Measurements from ENCODE around the gene C1QTNF2.

The C1QTNF2 gene

DNA sequence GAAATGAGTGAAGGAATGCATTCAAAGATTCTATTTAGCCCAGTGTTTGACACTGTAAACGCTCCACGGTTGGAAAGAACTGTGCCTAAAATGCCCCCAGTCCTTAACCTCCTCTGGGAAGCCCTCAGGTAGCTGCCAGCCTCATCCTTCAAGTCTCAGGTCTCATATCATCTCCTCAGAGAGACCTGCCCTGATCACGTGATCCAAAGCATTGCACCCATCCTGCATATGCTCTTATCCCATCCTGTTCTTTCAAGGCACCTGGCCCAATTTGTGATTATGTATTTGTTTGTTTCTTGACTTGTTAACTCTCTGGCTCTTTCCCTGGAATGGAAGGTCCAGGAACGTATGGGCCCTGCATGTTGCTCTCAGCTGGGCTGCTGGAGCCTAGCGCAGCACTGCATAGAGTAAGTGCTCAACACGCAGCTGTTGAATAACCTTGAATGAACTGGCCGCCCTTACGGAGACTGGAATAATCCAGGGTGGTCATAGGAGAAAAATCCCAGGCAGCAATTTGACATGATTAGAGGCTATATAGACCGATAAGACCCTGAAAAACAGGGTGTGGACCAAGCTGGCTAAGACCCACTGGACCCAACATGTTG lies 8.7 kb downstream of the C1QTNF2 start:
- Histone ChIP-seq H3K9me3 (no peaks in the 10 kb centered on the region), H3K4me1 (no peaks in the 10 kb centered on the region), H3K36me3 (replicated peaks) (no peaks in the 10 kb centered on the region), H3K4me3 (no peak overlapping the region), H3K27me3 (ENCODE audit: low read depth) (no peaks in the 10 kb centered on the region)
- no peak for DNase-seq (ENCODE audit: low spot score in 2 of 2)
- in situ Hi-C loops (cut with MboI; ENCODE audit: low sequenced_read_pairs) = no loop called here

DNA sequence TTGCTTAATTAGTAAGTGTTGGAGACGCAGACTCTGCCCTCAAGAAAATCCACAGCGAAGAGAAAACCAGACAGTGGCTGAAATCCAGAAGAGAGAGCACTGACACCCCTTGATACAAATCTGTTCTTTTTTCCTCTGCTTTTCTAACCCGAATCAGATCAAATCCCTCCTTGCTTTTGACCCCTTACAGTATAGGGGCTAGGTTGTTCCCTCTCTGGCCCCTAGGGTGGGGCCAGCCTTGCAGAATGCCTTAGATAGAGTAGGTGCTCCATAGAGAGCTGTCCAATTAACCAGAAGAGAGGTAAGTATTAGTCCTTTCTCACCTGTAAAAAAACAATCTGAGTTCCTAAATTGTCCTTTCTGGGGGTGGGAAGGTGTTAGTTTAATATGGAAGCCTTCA lies 10.1 kb downstream of the C1QTNF2 start:
- H3K4me3 ChIP-seq = no peak overlapping the region
- no peaks in the 10 kb centered on the region for H3K36me3 ChIP-seq (replicated peaks)
- H3K9me3 ChIP-seq = no peaks in the 10 kb centered on the region
- H3K27me3 ChIP-seq (ENCODE audit: low read depth) = no peaks in the 10 kb centered on the region
- in situ Hi-C loops (cut with MboI; ENCODE audit: low sequenced_read_pairs) = no loop called here
- DNase-seq (ENCODE audit: low spot score in 2 of 2) = no peak
- no peaks in the 10 kb centered on the region for H3K4me1 ChIP-seq

DNA sequence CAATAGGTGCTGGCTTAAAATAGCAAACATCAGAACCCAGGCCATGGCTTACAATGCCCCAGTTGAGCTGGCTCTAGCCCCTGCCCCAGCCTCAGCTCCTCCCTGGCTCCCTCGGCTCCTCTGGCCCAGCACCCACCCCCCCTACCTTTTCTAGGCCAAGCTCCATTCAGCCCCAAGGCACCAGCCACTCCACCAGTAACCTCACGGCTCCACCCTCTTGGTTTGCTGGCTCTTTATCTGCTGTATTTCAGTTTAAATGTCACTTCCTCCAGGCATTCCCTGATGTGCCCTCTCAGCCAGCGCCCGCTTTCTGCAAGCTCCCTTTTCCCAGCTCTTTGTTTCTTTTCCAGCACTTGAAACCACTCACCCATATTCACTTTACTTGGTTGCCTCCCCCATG lies 10.6 kb downstream of the C1QTNF2 start:
- in situ Hi-C loops (cut with MboI; ENCODE audit: low sequenced_read_pairs) = no loop called here
- no peaks in the 10 kb centered on the region for H3K36me3 ChIP-seq (replicated peaks)
- DNase-seq (ENCODE audit: low spot score in 2 of 2) = no peak
- no peaks in the 10 kb centered on the region for H3K27me3 ChIP-seq (ENCODE audit: low read depth)
- H3K9me3 ChIP-seq = no peaks in the 10 kb centered on the region
- no peaks in the 10 kb centered on the region for H3K4me1 ChIP-seq
- H3K4me3 ChIP-seq = no peak overlapping the region

DNA sequence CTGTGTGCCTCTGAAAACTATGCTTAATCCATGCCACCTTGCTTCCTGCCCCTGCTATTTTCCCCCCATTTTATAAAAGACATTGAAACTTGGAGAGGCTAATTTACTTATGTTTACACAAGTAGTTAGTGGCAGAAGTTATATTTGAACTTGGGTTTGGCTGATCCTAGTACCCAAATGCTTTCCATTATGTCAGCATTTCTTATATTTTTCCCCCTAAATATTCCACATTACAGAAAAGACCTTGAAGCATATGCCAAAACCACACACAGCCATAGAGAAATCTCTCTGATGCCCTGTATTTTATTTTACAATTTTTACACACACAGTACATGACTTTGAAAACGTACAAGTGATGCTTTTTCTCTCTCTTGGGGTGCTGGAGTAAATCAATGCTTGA lies 11.2 kb downstream of the C1QTNF2 start:
- H3K36me3 ChIP-seq (replicated peaks) = no peaks in the 10 kb centered on the region
- H3K27me3 ChIP-seq (ENCODE audit: low read depth) = no peaks in the 10 kb centered on the region
- H3K4me3 ChIP-seq = no peak overlapping the region
- no peaks in the 10 kb centered on the region for H3K4me1 ChIP-seq
- no peaks in the 10 kb centered on the region for H3K9me3 ChIP-seq
- in situ Hi-C loops (cut with MboI; ENCODE audit: low sequenced_read_pairs) = no loop called here
- no peak for DNase-seq (ENCODE audit: low spot score in 2 of 2)

DNA sequence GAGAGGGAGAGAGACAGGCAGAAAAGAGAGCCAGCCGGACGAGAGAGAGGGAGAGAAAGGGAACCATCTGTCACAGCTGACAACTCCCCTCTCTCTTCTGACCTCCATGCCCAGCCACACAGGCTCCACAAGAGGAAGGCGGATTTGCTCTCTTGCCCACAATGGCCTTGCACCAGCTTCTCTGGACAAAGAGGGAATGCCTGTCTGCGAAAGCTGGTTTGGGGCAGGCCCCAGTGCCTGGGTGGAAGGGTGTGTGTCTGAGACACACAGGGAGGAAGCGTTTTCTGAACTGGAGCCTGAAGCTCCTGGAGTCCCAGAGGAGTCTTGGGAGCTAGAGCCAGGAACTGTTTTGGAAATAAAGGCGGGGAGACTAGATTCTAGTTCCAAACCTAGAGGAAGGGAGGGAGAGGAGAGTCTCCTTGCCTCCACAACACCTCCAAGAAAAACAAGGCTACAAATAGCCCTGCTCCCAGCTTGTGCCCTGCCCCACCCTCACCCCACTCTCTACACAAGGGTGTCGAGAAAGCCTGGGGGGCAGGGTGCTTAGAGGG lies 12.5 kb downstream of the C1QTNF2 start:
- in situ Hi-C loops (cut with MboI; ENCODE audit: low sequenced_read_pairs) = no loop called here
- no peak for DNase-seq (ENCODE audit: low spot score in 2 of 2)
- H3K9me3 ChIP-seq = no peaks in the 10 kb centered on the region
- no peaks in the 10 kb centered on the region for H3K36me3 ChIP-seq (replicated peaks)
- H3K27me3 ChIP-seq (ENCODE audit: low read depth) = no peaks in the 10 kb centered on the region
- H3K4me1 ChIP-seq = no peaks in the 10 kb centered on the region
- H3K4me3 ChIP-seq = no peak overlapping the region

DNA sequence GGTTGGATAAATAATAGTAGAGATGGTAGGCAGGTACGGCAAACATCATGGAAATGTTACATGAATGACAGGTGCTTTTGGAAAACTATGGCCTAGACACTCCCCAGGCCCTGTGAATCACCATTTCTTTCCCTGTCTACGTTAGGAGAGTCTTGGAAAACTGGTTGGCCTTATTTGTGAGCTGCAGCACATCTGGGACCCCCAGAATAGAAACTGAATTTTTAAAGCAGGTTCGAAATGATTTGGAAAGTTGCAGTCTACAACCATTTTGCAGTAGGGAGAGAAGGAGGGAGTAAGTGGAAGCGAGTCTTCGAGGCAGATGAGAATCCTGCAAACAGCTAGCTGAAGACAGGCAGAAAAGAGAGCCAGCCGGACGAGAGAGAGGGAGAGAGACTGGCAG lies 13.0 kb downstream of the C1QTNF2 start:
- Histone ChIP-seq H3K4me3 (no peak overlapping the region), H3K9me3 (no peaks in the 10 kb centered on the region), H3K27me3 (ENCODE audit: low read depth) (no peaks in the 10 kb centered on the region), H3K36me3 (replicated peaks) (no peaks in the 10 kb centered on the region), H3K4me1 (no peaks in the 10 kb centered on the region)
- DNase-seq (ENCODE audit: low spot score in 2 of 2) = no peak
- in situ Hi-C loops (cut with MboI; ENCODE audit: low sequenced_read_pairs) = no loop called here

DNA sequence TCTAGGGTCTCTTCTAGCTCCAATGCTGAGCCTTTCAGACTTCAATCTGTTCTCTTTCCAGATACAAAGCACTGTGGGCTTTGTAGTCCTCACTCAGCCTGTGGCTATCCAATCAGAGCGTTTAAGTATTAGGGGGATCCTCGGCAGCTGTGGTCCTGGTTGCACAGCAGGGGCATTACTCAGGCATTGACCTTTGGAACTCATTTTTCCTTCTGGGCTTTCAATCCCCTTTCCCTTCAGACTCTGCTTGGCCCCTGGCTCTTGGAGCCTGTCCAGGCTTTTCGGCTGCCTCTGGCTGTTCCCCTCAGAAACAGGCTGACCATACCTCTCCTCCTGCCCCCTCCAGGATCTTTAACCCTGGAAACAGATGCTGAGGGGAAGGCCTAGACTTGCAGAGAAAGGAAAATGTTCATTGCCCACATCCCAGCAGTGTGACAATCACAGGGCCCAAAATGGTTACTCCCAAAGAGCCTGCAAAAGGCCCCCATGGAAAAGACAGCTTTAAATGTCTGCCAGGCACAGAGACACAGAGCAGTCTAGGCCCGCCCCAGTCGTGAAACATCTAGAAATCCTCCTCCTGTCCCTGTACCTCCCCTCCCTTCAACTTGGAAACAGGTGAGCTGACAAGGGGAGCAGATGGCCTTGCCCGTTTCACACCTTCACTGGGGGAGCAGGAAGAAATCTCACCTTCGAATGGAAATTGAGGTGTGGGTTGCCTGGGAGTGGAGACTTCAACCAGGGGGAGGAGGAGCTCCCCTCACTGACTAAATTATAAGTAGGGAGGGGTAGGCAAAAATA lies 13.7 kb downstream of the C1QTNF2 start:
- Histone ChIP-seq H3K27me3 (ENCODE audit: low read depth) (no peaks in the 10 kb centered on the region), H3K4me3 (no peak overlapping the region), H3K9me3 (no peaks in the 10 kb centered on the region), H3K36me3 (replicated peaks) (no peaks in the 10 kb centered on the region), H3K4me1 (no peaks in the 10 kb centered on the region)
- in situ Hi-C loops (cut with MboI; ENCODE audit: low sequenced_read_pairs) = no loop called here
- DNase-seq (ENCODE audit: low spot score in 2 of 2) = no peak

DNA sequence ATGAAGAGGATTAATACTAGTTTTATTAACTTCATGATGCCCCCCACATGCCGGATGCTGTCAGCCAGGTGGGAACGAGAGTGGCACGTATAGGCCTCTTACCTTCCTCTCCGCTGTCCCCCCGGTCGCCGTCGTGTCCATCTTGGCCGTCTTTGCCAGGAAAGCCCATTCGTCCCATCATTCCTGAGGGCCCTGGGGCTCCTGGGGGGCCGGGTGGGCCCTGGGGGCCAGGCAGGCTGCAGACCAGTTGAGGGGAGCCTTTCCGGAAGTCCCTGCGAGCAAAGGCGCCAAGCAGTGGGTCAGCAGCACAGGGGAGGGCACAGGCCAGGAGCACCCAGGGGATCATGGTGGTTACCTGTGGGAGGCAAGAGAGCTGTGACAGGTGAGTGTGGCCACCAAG lies 15.8 kb downstream of the C1QTNF2 start:
- in situ Hi-C loops (cut with MboI; ENCODE audit: low sequenced_read_pairs) = no loop called here

DNA sequence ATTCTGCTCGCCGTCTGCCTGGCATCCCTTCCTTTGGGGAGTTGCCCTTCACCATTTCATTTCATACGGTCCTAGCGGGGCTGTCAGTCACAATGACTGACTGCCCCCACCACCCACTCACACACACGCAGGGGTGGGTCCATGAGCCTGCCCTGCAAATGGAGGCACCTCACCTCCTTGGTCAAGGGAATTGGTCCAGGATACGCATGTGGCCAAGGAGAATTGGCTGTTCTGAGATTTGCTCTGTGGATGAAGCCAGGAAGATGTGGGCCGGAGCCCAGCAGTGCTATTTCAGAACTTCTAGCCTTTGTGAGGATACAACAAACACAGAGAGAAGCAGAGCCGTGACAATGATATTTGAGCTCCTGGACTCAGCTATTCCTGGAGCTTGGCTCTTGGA lies 17.0 kb downstream of the C1QTNF2 start:
- Histone ChIP-seq H3K36me3 (replicated peaks) (no peaks in the 10 kb centered on the region), H3K4me3 (no peak overlapping the region), H3K4me1 (no peaks in the 10 kb centered on the region), H3K9me3 (no peaks in the 10 kb centered on the region), H3K27me3 (ENCODE audit: low read depth) (no peaks in the 10 kb centered on the region)
- in situ Hi-C loops (cut with MboI; ENCODE audit: low sequenced_read_pairs) = no loop called here
- DNase-seq (ENCODE audit: low spot score in 2 of 2) = no peak

More for the DNA sequence above, 15.8 kb downstream of the C1QTNF2 start:
- no peaks in the 10 kb centered on the region for H3K9me3 ChIP-seq
- DNase-seq (ENCODE audit: low spot score in 2 of 2) = no peak
- H3K4me1 ChIP-seq = no peaks in the 10 kb centered on the region
- no peaks in the 10 kb centered on the region for H3K36me3 ChIP-seq (replicated peaks)
- no peaks in the 10 kb centered on the region for H3K27me3 ChIP-seq (ENCODE audit: low read depth)
- H3K4me3 ChIP-seq = no peak overlapping the region

DNA sequence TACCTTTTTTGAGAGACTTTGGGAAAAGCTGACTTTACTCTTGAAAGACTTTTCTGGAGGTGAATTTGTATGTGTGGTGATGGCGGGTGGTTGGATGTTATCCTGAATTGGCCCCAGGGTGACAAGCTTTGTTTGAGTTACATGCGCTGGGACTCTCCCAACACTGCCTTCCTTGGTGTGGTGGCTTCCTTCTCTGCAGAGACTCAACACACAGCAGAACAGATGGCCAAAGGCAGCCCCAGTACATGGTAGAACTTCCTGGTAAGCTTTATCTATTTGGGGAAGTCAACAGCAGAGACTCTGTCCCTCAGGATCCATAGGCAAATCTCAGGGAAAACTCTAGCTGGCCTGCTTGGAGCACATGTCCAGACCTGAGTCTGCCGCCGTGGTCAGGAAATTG lies 18.1 kb downstream of the C1QTNF2 start:
- no peak for DNase-seq (ENCODE audit: low spot score in 2 of 2)
- in situ Hi-C loops (cut with MboI; ENCODE audit: low sequenced_read_pairs) = no loop called here
- Histone ChIP-seq H3K4me3 (no peak overlapping the region), H3K36me3 (replicated peaks) (no peaks in the 10 kb centered on the region), H3K9me3 (no peaks in the 10 kb centered on the region), H3K27me3 (ENCODE audit: low read depth) (no peaks in the 10 kb centered on the region), H3K4me1 (no peaks in the 10 kb centered on the region)

DNA sequence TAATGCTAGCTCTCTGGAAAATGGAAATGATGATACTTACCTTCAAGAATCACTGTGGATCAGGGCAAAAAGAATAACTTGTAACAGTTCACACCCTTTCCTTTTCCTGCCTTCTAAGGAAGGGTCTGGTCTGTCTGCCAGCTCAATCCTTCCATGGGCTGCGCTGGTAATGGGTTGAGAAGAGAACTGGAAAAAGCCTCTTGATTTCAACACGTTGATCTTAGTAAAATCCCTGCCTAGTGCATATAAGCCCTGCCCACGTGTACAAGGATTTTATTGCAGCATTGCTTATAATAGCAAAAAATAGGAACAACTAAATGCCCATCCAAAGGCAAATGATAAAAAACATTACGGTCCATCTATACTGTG lies 20.5 kb downstream of the C1QTNF2 start:
- in situ Hi-C loops (cut with MboI; ENCODE audit: low sequenced_read_pairs) = loop anchor here (5.0 to 10.0 kb wide), 2 partner anchors 155 to 328 kb away; no protein-coding TSS in a partner anchor
- no peak for DNase-seq (ENCODE audit: low spot score in 2 of 2)
- Histone ChIP-seq H3K4me3 (no peak overlapping the region), H3K36me3 (replicated peaks) (no peaks in the 10 kb centered on the region), H3K4me1 (no peaks in the 10 kb centered on the region), H3K9me3 (no peaks in the 10 kb centered on the region), H3K27me3 (ENCODE audit: low read depth) (no peaks in the 10 kb centered on the region)

DNA sequence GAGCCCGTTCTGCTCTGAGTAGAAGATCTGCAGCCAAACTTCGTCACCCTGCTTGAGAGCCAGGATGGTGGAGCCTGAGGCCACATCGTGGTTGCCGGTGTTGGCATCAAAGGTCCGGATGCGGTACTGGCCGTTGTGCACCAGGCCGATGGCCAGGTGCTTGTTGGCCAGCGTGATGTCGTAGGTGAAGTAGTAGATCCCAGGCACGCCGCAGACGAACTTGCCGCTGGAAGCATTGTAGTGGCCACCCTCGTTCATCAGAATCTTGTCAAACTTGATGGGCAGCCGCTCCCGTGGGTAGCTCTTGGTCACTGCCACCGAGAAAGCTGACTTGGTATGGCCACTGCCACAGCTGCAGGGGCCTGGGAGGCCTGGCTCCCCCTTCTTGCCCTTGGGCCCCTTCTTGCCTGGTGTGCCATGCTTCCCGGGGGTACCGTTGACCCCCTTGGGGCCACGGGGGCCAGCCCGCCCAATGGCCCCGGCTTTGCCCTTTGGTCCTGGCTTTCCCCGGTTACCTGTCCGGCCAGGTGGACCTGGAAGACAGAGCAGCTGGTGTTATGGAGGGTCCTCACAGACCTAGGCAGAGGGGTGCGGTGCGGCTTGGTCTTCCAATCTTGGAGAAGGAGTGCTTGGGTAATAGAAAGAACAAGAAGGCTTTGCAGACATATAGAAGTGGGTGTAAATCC lies 21.0 kb downstream of the C1QTNF2 start:
- in situ Hi-C loops (cut with MboI; ENCODE audit: low sequenced_read_pairs) = loop anchor here (5.0 to 10.0 kb wide), 2 partner anchors 155 to 327 kb away; no protein-coding TSS in a partner anchor
- no peak for DNase-seq (ENCODE audit: low spot score in 2 of 2)
- Histone ChIP-seq H3K36me3 (replicated peaks) (no peaks in the 10 kb centered on the region), H3K4me1 (no peaks in the 10 kb centered on the region), H3K4me3 (no peak overlapping the region), H3K27me3 (ENCODE audit: low read depth) (no peaks in the 10 kb centered on the region), H3K9me3 (no peaks in the 10 kb centered on the region)

DNA sequence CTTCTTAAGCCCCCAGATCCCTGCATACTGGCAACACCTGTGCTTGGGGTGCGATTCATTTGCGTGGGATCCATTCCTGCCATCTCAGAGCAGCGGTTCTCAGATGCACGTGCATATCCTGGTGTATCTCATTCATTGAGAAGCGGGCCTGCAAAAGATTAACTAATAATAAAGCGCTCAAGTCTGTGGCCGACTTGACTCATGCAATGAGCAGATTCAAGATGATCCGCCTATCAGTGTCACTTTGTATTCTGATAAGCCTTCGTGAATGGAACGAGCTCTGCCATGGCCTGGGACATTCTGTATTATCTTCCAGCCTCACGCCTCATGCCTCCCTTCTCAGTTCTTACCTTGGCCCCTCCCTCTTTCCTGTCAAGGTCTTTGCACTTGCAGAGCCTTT lies 22.3 kb downstream of the C1QTNF2 start:
- no peaks in the 10 kb centered on the region for H3K9me3 ChIP-seq
- no peaks in the 10 kb centered on the region for H3K4me1 ChIP-seq
- no peak for DNase-seq (ENCODE audit: low spot score in 2 of 2)
- H3K36me3 ChIP-seq (replicated peaks) = no peaks in the 10 kb centered on the region
- H3K4me3 ChIP-seq = no peak overlapping the region
- H3K27me3 ChIP-seq (ENCODE audit: low read depth) = no peaks in the 10 kb centered on the region
- in situ Hi-C loops (cut with MboI; ENCODE audit: low sequenced_read_pairs) = loop anchor here (5.0 to 10.0 kb wide), 2 partner anchors 153 to 326 kb away; no protein-coding TSS in a partner anchor

DNA sequence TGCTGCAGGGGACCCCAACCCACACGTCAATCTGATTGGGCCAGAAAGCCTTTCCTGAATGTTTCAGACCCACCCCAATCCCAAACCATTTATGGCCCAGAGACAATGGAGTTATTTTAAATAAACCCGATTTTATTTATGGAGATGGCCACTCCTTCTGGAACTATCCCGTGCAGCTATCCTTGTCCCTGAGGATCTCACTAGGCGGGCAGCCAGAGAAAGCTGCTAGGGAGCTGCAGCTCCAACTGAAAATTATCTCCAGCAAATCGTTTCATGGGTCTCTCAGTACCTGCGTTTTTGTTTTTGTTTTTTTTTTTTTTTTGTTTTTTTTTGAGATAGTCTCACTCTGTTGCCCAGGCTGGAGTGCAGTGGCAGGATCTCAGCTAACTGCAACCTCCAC lies 23.0 kb downstream of the C1QTNF2 start:
- H3K9me3 ChIP-seq = no peaks in the 10 kb centered on the region
- no peaks in the 10 kb centered on the region for H3K36me3 ChIP-seq (replicated peaks)
- DNase-seq (ENCODE audit: low spot score in 2 of 2) = no peak
- H3K27me3 ChIP-seq (ENCODE audit: low read depth) = no peaks in the 10 kb centered on the region
- no peaks in the 10 kb centered on the region for H3K4me1 ChIP-seq
- in situ Hi-C loops (cut with MboI; ENCODE audit: low sequenced_read_pairs) = loop anchor here (5.0 to 10.0 kb wide), 2 partner anchors 153 to 325 kb away; no protein-coding TSS in a partner anchor
- H3K4me3 ChIP-seq = no peak overlapping the region

Data from HAP-1 (cell line).